ENCODE measurements around the gene ATF6.

DNA sequence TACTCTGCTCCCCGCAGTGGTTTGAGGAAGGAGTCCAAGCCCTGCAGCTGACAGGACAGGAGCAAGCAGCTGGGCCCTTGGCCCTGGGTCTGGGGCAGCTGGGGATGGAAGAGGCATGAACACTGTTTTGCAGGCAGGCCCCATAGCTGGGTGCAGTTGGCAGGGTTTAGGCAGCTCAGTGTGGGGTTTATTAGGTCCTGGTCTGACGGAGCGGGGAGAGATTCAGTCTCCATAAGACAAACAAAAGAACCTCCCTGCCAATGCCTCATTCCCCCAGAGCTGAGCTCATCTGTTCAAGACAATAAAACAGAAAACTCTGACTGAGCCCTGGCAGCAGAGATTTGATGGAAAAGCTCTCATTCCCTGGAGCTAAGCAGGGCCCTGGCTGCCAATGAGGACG is 220.2 kb downstream of the ATF6 start:
- TF ChIP-seq, protein P1, sequence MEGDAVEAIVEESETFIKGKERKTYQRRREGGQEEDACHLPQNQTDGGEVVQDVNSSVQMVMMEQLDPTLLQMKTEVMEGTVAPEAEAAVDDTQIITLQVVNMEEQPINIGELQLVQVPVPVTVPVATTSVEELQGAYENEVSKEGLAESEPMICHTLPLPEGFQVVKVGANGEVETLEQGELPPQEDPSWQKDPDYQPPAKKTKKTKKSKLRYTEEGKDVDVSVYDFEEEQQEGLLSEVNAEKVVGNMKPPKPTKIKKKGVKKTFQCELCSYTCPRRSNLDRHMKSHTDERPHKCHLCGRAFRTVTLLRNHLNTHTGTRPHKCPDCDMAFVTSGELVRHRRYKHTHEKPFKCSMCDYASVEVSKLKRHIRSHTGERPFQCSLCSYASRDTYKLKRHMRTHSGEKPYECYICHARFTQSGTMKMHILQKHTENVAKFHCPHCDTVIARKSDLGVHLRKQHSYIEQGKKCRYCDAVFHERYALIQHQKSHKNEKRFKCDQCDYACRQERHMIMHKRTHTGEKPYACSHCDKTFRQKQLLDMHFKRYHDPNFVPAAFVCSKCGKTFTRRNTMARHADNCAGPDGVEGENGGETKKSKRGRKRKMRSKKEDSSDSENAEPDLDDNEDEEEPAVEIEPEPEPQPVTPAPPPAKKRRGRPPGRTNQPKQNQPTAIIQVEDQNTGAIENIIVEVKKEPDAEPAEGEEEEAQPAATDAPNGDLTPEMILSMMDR (conservative IDR thresholded peaks at IDR 0.05; ENCODE audit: low read depth, low read length), result no peak
- TF ChIP-seq CEBPB (IDR thresholded peaks at IDR 0.05; ENCODE audit: low read depth, low read length) (no peak), POLR2A (IDR thresholded peaks at IDR 0.05; ENCODE audit: low read depth, low read length) (no peak), RAD21 (IDR thresholded peaks at IDR 0.05; ENCODE audit: low read length) (no peak), NFE2L2 (IDR thresholded peaks at IDR 0.05; ENCODE audit: low read depth, low read length) (no peak), RCOR1 (IDR thresholded peaks at IDR 0.05; ENCODE audit: insufficient replicate concordance, low read length) (no peak), SMC3 (IDR thresholded peaks at IDR 0.05; ENCODE audit: low read depth, low read length) (no peak), MAZ (IDR thresholded peaks at IDR 0.05; ENCODE audit: borderline replicate concordance, low read depth, low read length) (no peak), BHLHE40 (IDR thresholded peaks at IDR 0.05; ENCODE audit: low read depth, low read length) (no peak), MAFK (IDR thresholded peaks at IDR 0.05; ENCODE audit: low read depth, low read length) (no peak)
- TF ChIP-seq, protein P2, sequence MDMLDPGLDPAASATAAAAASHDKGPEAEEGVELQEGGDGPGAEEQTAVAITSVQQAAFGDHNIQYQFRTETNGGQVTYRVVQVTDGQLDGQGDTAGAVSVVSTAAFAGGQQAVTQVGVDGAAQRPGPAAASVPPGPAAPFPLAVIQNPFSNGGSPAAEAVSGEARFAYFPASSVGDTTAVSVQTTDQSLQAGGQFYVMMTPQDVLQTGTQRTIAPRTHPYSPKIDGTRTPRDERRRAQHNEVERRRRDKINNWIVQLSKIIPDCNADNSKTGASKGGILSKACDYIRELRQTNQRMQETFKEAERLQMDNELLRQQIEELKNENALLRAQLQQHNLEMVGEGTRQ (IDR thresholded peaks at IDR 0.05; ENCODE audit: low read depth, low read length), result no peak
- TF ChIP-seq, protein P3, sequence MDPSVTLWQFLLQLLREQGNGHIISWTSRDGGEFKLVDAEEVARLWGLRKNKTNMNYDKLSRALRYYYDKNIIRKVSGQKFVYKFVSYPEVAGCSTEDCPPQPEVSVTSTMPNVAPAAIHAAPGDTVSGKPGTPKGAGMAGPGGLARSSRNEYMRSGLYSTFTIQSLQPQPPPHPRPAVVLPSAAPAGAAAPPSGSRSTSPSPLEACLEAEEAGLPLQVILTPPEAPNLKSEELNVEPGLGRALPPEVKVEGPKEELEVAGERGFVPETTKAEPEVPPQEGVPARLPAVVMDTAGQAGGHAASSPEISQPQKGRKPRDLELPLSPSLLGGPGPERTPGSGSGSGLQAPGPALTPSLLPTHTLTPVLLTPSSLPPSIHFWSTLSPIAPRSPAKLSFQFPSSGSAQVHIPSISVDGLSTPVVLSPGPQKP (IDR thresholded peaks at IDR 0.05; ENCODE audit: borderline replicate concordance, low read depth, low read length), result no peak
